OCI-LY3 (cell line): ENCODE measurements around the gene RAPGEF2.

ENCODE experiments used
- H2AFZ ChIP-seq: fragments of 200-600, 300-600 bp; shearing (Covaris generic); 2 replicates; pipeline ENCODE4 v1.6.0; 2014; ENCODE audit warnings: antibody characterized with exemption, low read depth, low read length
- H3K27ac ChIP-seq: fragments of 200-600, 300-600 bp; sonication (generic); 2 replicates; pipeline ENCODE4 v1.5.1; 2014; ENCODE audit warnings: mild to moderate bottlenecking, low read length, moderate library complexity, mixed read lengths
- H3K27me3 ChIP-seq: fragments of 200-600, 300-600 bp; sonication (generic); 2 replicates; pipeline ENCODE4 v1.6.1; 2014; ENCODE audit warnings: low read depth, low read length, mixed read lengths
- H3K36me3 ChIP-seq: fragments of 200-600, 300-600 bp; sonication (generic); replicated peaks from 2 replicates; pipeline ENCODE3; 2014; ENCODE audit warnings: low read depth, low read length, mixed read lengths
- H3K4me1 ChIP-seq: fragments of 300-600, 200-600 bp; sonication (generic); 2 replicates; pipeline ENCODE4 v1.6.1; 2014; ENCODE audit warnings: low read length, mixed read lengths
- H3K4me2 ChIP-seq: fragments of 200-600, 300-600 bp; sonication (generic); 2 replicates; pipeline ENCODE4 v1.6.1; 2014; ENCODE audit warnings: low read length, mixed read lengths
- H3K4me3 ChIP-seq: fragments of 300-600, 200-600 bp; sonication (generic); 2 replicates; pipeline ENCODE4 v1.5.1; 2014; ENCODE audit warnings: antibody characterized with exemption, mild to moderate bottlenecking, low read length, moderate library complexity
- H3K79me2 ChIP-seq: fragments of 300-600, 200-600 bp; shearing (Covaris generic); 2 replicates; pipeline ENCODE4 v1.6.1; 2014; ENCODE audit warnings: mild to moderate bottlenecking, low read length, mixed read lengths
- H3K9ac ChIP-seq: fragments of 300-600, 200-600 bp; shearing (Covaris generic); 2 replicates; pipeline ENCODE4 v1.6.0; 2014; ENCODE audit warnings: mild to moderate bottlenecking, low read length, moderate library complexity
- H3K9me3 ChIP-seq: fragments of 200-600, 300-600 bp; shearing (Covaris generic); 2 replicates; pipeline ENCODE4 v1.6.1; 2014; ENCODE audit warnings: low read length, mixed read lengths; ENCODE audit not compliant: insufficient read depth
- H4K20me1 ChIP-seq: fragments of 200-600, 300-600 bp; sonication (generic); 2 replicates; pipeline ENCODE4 v1.6.1; 2016; ENCODE audit warnings: low read length, mixed read lengths; ENCODE audit not compliant: insufficient read depth
- EZH2phosphoT487 ChIP-seq: fragments of 200-600 bp; shearing (Covaris generic); IDR thresholded peaks from 2 replicates; pipeline ENCODE4 v1.6.1; 2018; ENCODE audit warnings: antibody characterized with exemption, mixed run types, low read depth
- TF ChIP-seq, protein P1 (sequence below): fragments of 200-600, 300-600 bp; sonication (generic); IDR thresholded peaks from 2 replicates; pipeline ENCODE4 v1.5.1; 2014; ENCODE audit warnings: antibody characterized with exemption, low read length, low read depth

The RAPGEF2 gene

DNA sequence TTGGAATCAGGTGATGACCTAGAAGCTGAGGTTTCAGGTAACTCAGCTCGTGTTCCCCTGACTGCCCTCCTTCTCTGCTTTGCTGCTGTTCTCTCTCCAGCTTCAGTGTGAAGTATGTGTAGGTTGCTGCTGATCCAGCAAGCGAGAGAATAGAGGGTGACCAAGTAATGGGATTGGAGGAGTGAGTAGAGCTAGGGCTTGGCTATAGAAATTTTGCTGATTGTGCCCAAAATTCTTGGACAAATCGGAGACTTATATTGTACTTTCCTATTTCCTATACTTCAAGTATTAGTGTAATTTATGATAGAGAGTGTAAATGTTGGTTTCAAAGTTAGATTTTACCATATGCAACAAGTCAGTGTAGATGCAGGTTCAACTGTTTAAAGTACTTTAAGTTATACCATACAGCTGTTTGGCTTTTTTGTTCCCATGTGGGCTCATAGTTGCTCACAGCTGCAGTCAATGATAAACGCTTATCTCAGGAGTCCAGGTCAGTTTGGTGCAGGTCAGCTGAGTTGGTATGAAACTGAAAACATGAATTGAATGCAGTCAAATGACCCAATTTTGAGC is 48.0 kb downstream of the RAPGEF2 start:
- Histone ChIP-seq H3K79me2 (no peaks in the 10 kb centered on the region), H3K36me3 (no peaks in the 10 kb centered on the region), H3K9me3 (no peaks in the 10 kb centered on the region), H3K27me3 (peaks cover 14% of the 10 kb centered on the region; the same call in 1 of the 2 replicates), H4K20me1 (peaks cover 5% of the 10 kb centered on the region; the same call in 1 of the 2 replicates), H3K9ac (no peak overlapping the region), H3K4me2 (no peak overlapping the region), H2AFZ (no peak overlapping the region), H3K27ac (no peak overlapping the region), H3K4me3 (no peak overlapping the region), H3K4me1 (no peaks in the 10 kb centered on the region)
- TF ChIP-seq, protein P1, sequence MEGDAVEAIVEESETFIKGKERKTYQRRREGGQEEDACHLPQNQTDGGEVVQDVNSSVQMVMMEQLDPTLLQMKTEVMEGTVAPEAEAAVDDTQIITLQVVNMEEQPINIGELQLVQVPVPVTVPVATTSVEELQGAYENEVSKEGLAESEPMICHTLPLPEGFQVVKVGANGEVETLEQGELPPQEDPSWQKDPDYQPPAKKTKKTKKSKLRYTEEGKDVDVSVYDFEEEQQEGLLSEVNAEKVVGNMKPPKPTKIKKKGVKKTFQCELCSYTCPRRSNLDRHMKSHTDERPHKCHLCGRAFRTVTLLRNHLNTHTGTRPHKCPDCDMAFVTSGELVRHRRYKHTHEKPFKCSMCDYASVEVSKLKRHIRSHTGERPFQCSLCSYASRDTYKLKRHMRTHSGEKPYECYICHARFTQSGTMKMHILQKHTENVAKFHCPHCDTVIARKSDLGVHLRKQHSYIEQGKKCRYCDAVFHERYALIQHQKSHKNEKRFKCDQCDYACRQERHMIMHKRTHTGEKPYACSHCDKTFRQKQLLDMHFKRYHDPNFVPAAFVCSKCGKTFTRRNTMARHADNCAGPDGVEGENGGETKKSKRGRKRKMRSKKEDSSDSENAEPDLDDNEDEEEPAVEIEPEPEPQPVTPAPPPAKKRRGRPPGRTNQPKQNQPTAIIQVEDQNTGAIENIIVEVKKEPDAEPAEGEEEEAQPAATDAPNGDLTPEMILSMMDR = no peak
- TF ChIP-seq EZH2phosphoT487 = no peak

DNA sequence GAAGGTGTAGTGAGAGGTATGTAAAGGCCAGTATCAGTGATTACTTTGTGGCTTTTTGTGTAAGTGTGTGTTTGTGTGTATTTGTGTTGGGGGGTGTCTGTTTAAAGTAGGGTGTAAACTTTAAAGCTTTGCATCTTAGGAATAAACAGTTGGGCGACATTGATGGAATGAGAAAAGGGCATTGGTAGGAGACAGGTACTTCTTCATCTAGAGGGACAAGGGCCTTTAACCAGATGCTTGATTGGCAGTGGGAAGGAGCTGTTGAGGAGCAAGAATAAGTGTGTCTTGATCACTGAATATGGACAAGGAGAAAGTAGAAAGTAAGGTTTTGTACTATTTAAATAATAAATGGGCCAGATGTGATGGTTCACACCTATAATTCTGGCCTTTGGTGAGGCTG is 48.8 kb downstream of the RAPGEF2 start:
- Histone ChIP-seq H3K27me3 (peaks cover 14% of the 10 kb centered on the region; the same call in 1 of the 2 replicates), H4K20me1 (peaks cover 5% of the 10 kb centered on the region; the same call in 1 of the 2 replicates), H3K4me2 (no peak overlapping the region), H3K36me3 (no peaks in the 10 kb centered on the region), H3K9me3 (no peaks in the 10 kb centered on the region), H2AFZ (no peak overlapping the region), H3K27ac (no peak overlapping the region), H3K9ac (no peak overlapping the region), H3K4me1 (no peaks in the 10 kb centered on the region), H3K79me2 (no peaks in the 10 kb centered on the region), H3K4me3 (no peak overlapping the region)
- TF ChIP-seq, protein P1 = no peak
- no peak for TF ChIP-seq EZH2phosphoT487

DNA sequence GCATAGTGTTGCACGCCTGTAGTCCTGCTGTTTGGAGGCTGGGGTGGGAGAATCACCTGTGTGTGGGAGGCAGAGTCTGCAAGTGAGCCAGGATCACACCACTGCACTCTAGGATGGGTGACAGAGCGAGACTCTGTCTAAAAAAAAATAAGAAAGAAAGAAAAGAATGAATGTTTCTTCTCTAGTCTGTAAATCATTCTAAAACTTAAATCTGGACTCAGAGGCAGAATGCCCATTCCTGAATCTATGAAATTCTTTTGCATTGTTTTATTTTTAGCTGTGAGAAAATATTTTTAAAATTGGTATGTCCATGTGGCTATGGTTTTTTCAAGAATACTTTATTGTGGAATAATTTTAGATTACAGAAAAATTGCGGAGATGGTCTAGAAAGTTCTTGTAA is 49.3 kb downstream of the RAPGEF2 start:
- no peak overlapping the region for H3K4me2 ChIP-seq
- no peaks in the 10 kb centered on the region for H3K36me3 ChIP-seq
- peaks cover 5% of the 10 kb centered on the region; the same call in 1 of the 2 replicates for H4K20me1 ChIP-seq
- H3K9ac ChIP-seq = no peak overlapping the region
- no peak overlapping the region for H2AFZ ChIP-seq
- no peaks in the 10 kb centered on the region for H3K4me1 ChIP-seq
- H3K79me2 ChIP-seq = no peaks in the 10 kb centered on the region
- H3K27ac ChIP-seq = no peak overlapping the region
- no peaks in the 10 kb centered on the region for H3K9me3 ChIP-seq
- H3K4me3 ChIP-seq = no peak overlapping the region
- peaks cover 14% of the 10 kb centered on the region; the same call in 1 of the 2 replicates for H3K27me3 ChIP-seq
- no peak for TF ChIP-seq EZH2phosphoT487
- TF ChIP-seq, protein P1 = no peak

DNA sequence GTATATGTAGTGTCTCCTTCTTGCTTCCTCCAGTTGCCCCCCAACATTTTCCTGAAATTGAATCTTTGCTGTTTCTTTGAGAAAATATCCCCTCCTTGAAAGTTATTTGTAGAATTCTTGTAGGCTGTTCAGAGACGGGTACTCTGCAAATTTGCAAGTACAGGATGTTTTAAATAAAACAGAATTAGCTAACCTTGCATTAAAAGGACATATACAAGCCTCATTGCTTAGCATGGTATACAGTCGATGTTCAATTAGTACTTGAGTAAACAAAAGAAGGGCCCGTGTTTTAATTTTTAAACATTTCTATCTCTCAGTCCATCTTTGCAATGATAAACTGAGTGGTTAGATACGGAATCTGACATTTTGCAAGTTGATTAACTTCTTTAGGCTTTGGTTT is 50.8 kb downstream of the RAPGEF2 start:
- H3K79me2 ChIP-seq = no peaks in the 10 kb centered on the region
- H2AFZ ChIP-seq = no peak overlapping the region
- TF ChIP-seq EZH2phosphoT487 = no peak
- TF ChIP-seq, protein P1 = no peak

More for the DNA sequence above, 50.8 kb downstream of the RAPGEF2 start:
- Histone ChIP-seq H4K20me1 (peaks cover 11% of the 10 kb centered on the region; the same call in 1 of the 2 replicates), H3K4me3 (no peak overlapping the region), H3K4me2 (no peak overlapping the region), H3K27me3 (peaks cover 26% of the 10 kb centered on the region), H3K9me3 (no peaks in the 10 kb centered on the region), H3K36me3 (no peaks in the 10 kb centered on the region), H3K9ac (no peak overlapping the region), H3K27ac (no peak overlapping the region), H3K4me1 (no peaks in the 10 kb centered on the region)
